Measurements from ENCODE around the gene TMEM88. TPM values are rescaled to one million over a fixed set of nuclear protein-coding genes. Genes with fewer than 3 reads are reported as not detected.
A peak's percentile ranks its signal among the peaks of the same experiment; 100 is the strongest.

The TMEM88 gene
- total RNA-seq, 1 donor from 2014 or later, result 4.5 TPM

GRCh38 chr17:7885367-7886226 lies 30.7 kb downstream of the TMEM88 start:
- DNase-seq, result peak; percentile 72

DNA sequence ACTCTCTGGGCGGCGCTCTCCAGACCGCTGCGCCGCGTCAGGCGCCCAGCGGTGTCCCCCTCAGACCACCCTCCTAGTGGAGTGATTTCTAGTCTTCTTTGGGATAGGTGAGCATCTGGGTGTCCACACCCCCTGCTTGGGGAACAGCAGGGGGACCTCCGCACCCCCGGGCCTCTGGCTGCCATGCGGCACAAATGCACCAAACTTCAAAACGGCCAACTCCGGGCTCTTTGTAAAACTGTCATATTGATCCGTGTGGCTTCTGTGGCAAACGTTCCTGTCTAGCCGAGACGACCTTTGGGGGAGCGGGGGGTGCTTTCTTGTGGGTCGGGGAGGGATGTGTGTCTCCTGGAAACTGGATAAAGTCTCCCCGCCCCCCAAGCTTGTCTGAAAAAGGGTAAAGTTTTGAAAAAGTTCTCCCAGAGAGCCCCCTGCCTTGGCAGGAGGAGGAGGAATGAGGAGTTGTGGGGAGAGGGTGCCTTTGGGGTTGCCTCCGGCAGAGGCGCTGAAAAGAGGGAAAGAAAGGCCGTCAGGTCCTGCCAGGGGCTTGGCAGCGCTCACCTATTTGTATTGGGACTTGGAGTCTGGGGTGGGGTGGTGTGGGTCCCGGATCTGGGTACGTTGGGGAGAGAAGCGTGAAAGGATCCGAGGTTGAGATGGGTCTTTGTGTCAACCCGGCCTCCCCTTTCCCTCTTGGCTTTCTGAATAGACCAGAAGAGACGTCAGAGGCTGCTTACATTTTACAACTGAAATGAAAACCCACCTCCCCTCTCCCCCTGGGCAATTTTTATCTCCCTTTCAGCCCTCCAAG lies 31.6 kb downstream of the TMEM88 start:
- peak; percentile 61 for DNase-seq

- DNase-seq, result no peak
Observed at GRCh38 chr17:7887038-7887481, 32.2 kb downstream of the TMEM88 start.

DNA sequence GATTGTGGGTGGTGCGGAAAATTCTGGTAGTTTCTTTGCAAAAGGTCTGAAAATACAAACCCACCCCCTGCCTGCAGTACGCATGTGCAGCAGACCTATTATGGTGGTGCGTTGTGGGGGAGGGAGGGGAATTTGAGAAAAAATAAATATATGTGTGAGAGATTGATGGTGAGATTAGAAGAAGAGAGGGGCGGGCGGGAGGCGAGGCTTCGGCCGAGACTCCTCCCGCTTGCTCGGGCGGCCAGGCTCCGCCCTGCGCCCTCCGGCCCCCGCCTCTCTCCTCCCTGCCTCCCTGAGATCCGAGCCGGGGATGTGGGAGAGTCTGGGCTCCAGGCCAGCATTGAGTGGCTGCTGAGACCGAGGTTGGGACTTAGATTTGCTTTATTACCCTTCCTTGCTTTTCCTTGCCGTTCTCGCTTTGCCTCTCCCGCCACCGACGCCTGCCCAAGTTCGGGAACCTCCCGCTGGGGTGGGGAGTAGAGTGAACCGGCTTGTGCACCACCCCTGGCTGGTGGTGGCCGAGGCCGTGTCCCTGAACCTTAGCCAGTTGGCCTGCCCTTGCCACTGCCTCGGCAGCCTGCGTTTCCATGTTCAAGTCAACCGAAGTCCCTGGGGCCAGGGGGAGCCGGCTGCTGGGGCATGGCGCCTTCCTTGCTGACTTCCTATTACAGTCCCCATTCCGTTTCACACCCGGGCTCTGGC lies 32.8 kb downstream of the TMEM88 start:
- DNase-seq, result peak; percentile 99

DNA sequence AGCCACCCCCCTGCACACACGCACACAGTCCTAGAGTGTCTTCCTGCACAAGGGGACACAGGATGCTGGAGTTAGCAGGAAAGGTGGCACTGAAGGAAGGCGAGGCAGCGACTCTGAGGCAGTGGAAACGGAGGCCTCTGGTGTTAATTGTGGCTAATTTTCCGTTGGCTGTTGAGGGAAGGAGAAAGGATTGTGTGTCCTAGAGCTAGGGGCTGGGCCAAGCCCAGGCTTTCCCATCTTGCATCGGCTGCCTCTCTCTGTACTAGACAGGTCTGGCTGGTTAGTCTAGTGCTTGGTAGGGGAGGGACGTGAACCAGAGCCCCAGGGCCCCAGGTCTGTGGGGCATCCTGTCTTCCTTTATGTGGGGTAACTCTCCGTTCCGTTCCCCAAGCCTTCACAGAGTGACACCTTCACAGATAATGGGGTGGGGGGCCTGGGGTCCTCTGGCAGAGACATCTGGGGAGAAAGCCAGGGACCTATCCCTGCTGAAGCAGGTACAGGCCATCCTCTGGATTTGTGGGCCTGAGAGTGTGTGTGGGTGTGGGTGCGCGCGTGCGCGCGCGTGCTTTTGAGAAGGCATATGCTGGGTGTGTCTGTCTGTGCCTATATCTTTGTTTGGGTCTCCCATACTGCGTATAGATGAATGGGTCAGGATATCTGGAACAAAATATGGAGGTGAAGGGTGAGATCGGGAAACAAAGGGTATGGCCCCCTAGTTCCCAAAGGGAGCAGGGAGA lies 33.5 kb downstream of the TMEM88 start, which contains the start of gene CHD3:
Gene CHD3, plus strand, starts transcription at position 606 of the 737 bp plus-strand sequence. CDS start 212 bp downstream, outside the sequence.
- peak; percentile 77 for DNase-seq

- DNase-seq, result peak; percentile 99
Observed at GRCh38 chr17:7889166-7889955, 34.5 kb downstream of the TMEM88 start.

DNA sequence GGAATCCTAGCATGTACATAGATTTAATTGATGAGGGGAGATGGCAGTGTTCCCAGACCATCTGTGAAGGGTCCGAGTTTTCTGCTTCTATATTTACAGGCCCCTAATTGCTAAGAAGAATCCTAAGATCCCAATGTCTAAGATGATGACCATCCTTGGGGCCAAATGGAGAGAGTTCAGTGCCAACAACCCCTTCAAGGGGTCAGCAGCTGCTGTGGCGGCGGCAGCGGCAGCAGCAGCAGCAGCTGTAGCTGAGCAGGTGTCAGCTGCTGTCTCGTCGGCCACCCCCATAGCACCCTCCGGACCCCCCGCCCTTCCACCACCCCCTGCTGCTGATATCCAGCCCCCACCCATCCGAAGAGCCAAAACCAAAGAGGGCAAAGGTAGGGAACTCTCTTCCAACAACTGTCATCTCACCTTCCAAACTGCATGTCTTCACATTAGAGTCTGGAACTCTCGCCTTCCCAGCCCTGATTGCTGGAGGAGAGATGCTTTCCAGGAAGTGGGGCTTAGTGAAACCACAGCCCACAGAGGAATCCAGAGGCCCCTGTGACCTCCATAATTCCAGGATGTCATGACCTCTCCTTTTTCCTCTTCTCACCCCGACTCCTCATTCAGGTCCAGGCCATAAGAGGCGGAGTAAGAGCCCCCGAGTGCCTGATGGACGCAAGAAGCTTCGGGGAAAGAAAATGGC lies 38.5 kb downstream of the TMEM88 start:
- DNase-seq, result peak; percentile 89

DNA sequence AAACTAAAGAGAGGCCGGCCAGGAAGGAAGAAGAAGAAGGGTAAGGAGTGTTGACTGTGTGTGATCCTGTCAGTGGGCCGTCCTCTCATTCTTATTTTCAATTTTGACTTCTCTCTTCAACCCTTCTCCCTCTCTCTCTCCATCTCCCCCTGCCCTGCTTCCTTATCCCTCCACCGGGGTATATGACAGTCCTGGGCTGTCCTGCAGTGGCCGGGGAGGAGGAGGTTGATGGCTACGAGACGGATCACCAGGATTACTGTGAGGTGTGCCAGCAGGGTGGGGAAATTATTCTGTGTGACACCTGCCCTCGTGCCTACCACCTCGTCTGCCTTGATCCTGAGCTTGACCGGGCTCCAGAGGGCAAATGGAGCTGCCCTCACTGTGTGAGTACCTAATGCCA lies 39.4 kb downstream of the TMEM88 start:
- no peak for DNase-seq

DNA sequence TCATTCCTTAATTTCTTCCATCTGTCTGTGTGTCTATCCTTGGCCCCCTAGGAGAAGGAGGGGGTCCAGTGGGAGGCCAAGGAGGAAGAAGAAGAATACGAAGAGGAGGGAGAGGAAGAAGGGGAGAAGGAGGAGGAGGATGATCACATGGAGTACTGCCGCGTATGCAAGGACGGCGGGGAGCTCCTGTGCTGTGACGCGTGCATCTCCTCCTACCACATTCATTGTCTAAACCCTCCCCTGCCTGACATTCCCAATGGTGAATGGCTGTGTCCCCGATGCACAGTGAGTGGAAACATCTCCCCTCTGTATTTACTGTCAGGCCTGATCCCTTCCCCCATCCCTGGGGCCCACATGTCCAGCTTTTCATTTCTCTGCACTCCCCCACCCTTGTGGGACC lies 40.0 kb downstream of the TMEM88 start:
- no peak for DNase-seq

DNA sequence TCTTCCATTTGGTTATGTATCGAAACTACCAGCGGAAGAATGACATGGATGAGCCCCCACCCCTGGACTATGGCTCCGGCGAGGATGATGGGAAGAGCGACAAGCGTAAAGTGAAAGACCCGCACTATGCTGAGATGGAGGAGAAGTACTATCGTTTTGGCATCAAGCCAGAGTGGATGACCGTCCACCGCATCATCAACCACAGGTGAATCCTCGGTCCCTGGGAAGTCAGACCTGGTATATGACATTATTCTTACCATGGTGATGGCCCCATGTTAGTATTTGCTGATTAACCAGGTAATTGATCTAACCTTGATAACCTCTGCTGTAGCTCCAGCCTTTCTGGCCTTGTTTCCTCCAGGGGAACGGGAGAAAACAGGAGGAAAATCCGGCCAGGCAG lies 42.2 kb downstream of the TMEM88 start:
- DNase-seq, result no peak

GRCh38 chr17:7897773-7898172 lies 42.9 kb downstream of the TMEM88 start:
- DNase-seq, result peak; percentile 66

DNA sequence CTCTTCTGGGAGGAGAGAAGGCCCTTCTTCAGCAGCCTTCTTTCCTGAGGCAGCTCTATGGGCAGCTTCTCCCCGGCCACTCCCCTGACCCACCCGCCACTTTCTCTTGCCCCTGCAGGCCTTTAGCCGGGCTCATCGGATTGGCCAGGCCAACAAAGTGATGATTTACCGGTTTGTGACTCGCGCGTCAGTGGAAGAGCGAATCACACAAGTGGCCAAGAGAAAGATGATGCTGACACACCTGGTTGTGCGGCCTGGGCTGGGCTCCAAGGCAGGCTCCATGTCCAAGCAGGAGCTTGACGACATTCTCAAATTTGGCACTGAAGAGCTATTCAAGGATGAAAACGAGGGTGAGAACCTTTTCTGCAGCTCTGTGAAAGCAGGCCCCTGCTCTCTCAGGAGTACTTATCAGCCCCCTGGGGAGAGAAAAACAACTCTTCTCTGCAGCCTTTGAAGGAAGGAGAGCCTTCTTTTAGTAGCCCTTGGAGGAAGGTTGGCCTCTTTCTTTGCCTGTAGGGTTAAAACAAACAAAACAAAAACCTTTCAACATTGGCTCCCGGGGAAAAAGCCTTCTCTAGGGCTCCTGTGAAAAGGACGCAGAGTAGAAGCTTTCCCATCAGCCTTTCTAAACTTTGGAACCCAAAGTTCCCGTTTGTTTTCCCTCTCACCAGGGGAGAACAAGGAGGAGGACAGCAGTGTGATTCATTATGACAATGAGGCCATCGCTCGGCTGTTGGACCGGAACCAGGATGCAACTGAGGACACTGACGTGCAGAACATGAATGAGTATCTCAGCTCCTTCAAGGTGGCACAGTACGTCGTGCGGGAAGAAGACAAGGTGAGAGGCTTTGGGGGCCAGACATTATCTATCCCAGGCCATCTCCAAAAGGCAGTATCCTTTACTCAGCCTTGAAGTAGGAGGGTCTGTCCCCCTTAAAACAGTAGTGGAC lies 48.6 kb downstream of the TMEM88 start:
- DNase-seq, result peak; percentile 43

Other genes starting within 250 kb of the TMEM88 start
- gene FXR2, start 240.2 kb upstream of the TMEM88 start, total RNA-seq, result 47.8 TPM
- 33.2 TPM for gene SAT2, start 227.2 kb upstream of the TMEM88 start, total RNA-seq
- gene SHBG, start 224.9 kb upstream of the TMEM88 start, total RNA-seq, result not detected
- gene ATP1B2, start 204.1 kb upstream of the TMEM88 start, total RNA-seq, result 0.92 TPM
- 23.6 TPM for gene TP53, start 167.6 kb upstream of the TMEM88 start, total RNA-seq
- 5.2 TPM for gene WRAP53, start 166.6 kb upstream of the TMEM88 start, total RNA-seq
- gene EFNB3, start 149.9 kb upstream of the TMEM88 start, total RNA-seq, result 2.3 TPM
- 0.31 TPM for gene DNAH2, start 137.3 kb upstream of the TMEM88 start, total RNA-seq
- 8.4 TPM for gene KDM6B, start 20.8 kb upstream of the TMEM88 start, total RNA-seq
- gene NAA38, start 2.5 kb downstream of the TMEM88 start, total RNA-seq, result 64.7 TPM
- 12.8 TPM for gene CYB5D1, start 2.9 kb downstream of the TMEM88 start, total RNA-seq
- gene CHD3, start 33.7 kb downstream of the TMEM88 start, total RNA-seq, result 78.9 TPM
- 12.5 TPM for gene RNF227, start 61.2 kb downstream of the TMEM88 start, total RNA-seq
- gene KCNAB3, start 74.8 kb downstream of the TMEM88 start, total RNA-seq, result 0.82 TPM
- gene TRAPPC1, start 76.9 kb downstream of the TMEM88 start, total RNA-seq, result 21.7 TPM
- 18.2 TPM for gene CNTROB, start 77.1 kb downstream of the TMEM88 start, total RNA-seq
- not detected for gene GUCY2D, start 147.5 kb downstream of the TMEM88 start, total RNA-seq
- 2.2 TPM for gene ALOX15B, start 184.0 kb downstream of the TMEM88 start, total RNA-seq
- 0.72 TPM for gene ALOX12B, start 232.7 kb downstream of the TMEM88 start, total RNA-seq

Data from tongue (tissue), 2 donors.